OCI-M2 (cell line): Measurements from ENCODE around the gene CRTAC1.

ENCODE experiments used
- DNase-seq: peaks from one replicate; lab custom pipeline; 2025; ENCODE audit not compliant: unreplicated experiment; lab: John Stamatoyannopoulos, UW

Gene CRTAC1

DNA sequence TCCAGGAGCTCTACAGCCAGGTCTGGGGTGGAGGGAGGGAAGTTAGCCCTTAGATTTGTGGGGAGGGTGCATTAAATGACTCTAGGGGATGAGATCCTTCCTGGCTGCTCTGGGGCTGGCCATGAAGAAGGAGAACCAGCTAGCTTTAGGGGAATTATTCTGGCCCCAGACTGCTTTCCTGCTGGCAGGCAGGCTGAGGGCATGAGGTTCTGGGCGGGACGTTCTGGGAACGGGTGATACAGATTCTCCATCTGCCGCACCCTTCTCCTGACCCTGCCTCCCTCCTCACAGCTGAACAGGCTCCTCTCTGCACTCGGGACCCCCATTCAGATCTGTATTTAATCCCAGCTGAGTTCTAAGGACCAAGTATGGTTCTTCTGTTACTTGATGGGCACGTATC lies 156.9 kb downstream of the CRTAC1 start:
- no peak for DNase-seq

DNA sequence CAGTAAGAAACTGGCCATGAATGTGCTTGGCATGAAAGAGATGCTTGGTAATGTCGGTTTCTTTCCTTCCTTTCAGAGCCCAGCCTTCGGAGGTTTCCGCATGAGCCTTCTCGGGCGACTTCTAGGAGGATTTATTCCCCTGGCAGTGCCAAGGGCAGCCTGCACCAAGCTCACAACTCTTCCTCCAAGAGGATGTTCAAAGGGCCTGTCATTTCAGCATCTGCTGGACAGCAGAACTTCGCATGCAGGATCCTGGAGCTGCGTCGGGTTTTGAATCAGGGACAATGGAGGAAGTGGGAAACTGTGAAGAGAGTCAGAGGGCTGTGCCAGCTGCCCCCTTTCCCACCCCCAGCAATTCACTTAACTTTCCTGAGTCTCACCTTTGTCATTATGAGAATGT lies 159.4 kb downstream of the CRTAC1 start:
- DNase-seq = no peak

DNA sequence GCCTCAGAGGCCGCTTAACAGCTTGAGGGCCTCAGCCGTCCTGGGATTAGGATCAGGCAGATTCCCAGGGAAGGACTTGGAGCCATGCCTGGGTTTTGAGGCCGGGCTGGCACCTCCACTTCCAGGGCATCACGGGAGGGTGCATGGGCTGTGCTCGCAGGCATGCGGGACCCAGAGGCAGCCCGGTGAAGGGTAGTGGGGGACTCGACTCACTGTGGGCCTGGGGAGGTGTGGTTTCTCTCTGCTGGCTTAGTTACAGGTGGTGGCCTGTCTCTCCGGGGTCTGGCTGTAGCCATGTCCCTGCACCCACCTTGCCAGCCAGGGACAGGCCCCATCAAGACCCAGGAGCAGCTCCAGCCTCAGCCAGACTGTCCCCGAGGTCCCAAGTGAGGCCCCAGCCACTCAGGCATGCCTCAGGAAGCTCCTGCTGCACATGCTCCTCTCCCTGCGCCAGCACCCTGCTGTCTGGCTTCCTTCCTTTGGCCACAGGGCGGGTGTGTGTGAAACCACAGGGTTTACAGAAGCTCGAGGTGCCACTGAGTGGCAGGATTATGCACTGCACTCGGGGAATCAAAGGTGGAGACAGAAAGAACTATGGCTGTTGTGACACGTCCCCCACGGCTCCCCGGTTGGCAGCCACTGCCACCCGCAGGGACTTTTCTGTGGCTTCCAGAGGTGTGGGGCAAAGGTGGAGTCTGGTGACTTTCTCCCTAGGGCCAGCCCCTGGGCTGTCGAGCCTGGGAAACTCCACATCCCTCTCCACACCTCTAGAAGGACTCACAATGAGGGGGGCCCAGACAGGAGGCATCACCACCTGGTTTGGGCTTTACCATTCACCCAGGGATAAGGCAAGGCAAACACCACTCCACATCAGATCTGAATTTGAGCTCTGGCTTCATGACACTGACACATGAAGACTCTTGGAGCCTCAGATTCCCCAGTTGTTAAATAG lies 161.1 kb downstream of the CRTAC1 start:
- DNase-seq = no peak

DNA sequence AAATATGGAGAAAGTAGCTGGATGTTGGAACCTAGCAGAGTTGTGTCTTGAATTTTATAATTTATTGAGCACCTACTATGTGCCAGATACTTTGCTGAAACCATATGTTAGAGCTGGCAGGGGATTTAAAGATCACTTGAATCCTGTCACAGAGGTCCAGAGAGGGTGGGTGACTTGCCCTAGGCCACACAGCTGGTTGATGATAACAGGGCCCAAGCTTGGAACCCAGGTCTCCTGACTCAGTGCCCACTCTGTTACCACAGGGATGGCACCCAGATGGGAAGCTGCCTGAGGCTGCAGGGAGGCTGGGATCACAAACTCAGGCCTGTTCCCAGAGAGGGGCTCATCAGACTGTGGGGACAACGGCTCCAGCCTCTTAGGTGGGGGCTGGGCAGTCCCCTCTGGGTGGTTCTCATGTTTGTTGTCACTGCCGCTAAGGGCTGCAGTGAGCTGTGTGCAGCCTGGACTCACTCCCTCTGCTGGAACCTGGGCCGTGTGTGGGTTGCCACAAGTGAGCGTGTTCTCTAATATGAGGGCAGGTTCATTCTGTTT lies 162.2 kb downstream of the CRTAC1 start:
- no peak for DNase-seq

DNA sequence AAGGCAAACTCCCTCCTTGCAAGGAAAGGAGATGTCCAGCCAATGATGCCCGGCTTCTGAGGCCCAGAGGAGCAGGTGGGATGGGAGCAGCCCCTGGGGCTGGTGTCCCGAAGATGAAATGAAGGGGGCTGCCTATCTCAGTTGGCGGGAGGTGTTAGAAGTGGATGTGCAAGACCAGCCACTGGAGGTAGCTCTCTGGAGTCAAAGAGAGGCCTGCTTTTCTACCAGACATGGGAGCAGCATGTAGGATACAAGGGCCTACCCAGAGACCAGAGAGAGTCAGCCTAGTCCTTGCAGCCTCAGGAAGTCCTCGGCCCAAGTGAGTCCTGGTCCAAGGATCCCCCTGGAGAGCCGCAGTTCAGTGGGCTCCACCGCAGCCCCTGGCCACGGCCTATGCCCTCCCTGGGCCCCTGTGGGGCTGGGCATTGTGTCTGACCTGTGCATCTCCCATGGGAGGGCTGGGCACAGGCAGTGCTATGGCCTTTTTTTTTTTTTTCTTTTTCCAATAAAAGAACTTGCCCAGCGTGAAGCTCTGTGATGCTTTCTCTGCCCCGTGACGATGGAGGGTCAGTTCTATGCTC lies 163.1 kb downstream of the CRTAC1 start:
- no peak for DNase-seq

DNA sequence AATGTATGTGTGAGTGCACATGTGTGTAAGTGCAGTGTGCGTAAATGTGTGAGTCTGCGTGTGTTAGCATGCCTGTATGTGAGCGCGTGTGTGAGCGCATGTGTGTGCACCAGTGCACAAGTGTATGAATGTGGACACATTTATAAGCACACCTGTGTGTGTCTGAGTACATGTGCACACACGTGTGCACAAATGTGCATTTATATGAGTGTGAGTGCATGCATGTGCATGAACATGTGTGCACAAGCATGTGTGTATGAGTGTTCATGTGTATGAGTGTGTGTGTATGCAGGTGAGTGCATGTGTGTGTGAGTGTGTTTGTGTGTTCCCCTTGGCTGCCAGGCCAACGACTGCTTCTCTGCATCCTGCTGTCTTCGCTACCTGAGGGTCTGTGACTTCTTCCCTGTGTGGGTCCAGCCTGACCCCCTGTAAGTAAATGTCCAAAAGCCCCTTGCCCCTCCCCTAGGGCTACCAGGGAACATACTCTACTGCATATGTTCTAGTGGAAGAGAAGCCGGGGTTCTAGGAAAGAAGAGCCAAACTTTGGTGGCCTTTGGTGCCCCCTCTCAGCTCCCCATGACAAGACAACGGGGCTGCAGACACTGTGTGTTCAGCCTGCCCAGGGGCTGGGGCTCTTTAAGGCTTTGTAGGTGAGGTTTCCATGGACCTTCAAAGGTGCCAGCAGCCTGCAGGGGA lies 163.7 kb downstream of the CRTAC1 start:
- DNase-seq = no peak

DNA sequence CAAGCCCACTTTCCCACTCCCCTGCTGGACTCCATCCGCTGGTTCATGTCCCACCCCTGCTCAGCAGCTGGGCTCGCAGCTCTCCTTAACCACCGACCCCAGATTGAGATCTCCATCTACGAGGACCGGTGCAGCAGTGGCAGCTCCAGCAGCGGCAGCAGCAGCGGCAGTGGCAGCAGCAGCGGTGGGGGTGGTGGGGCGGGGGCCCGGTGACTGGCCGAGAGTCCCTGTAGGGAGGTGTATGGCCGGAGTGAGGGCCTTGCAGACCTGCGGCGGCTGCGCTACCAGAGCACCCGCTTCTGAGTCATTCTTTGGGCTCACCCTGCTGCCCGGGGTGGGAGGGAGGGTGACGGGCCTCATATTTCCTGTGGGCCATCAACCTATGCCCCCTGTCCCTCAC lies 164.9 kb downstream of the CRTAC1 start:
- no peak for DNase-seq

DNA sequence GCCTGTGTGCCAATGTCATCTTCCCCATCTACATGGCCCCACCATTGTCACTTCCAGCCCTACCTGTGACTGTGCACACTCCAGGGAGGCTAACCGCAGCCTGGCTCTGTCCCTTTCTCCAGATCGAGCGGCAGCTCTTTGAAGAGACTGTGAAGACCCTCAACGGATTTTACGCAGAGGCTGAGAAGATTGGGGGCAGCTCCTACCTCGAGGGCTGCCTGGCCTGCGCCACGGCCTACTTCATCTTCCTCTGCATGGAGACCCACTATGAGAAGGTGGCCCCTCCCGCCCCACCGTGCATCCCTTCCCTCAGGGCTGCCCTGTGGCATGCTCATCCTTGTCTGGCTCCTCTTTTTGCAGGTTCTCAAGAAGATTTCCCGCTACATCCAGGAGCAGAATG lies 166.6 kb downstream of the CRTAC1 start:
- DNase-seq = no peak

DNA sequence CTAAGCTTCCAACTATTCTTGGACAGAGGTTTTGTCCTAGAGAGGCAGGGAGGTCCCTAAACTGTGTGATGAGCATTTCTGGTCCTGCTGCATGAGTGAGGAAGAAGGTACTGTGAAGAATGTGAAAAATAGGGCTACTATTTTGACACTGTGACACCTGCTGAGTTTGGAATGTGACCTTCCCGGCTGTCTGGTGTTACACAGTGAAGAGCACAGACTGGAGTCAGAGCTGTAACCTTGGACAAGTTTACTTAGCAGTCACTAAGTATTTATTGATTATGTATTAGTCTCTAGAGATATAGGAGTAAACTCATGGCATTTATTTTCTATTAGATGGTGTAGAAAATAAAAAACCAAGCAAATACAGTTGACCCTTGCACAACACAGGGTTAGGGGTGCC lies 168.5 kb downstream of the CRTAC1 start:
- DNase-seq = no peak

DNA sequence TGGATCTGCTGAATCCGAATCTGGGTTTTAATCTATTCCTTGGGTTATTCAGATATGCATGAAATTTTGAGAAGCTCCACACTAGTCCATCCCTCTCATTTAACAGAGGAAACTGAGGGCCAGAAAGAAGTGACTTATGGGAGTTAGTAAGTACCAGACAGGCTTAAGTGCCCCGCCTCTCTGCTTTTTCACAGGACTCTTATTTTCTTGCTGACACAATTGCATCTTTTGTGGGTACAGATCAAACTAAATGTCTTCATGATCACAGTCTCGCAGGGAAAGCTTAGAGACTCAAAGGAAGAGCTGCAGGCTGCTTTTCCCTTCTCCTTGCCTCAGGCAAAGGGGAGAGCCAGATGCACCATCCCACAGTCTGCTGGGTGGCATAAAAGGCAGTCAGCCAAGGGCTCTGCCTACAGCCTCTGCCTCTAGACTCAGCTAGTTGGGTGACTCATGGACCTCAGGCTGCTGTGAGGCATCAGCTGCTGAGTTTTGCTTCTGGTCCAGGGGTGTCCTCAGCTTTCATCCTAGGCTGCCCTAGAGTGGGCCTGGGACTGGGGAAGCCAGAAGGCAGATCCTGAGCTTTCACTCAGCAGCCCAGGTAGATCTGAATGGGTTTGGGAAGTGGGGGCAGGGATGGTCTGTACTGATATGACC lies 169.2 kb downstream of the CRTAC1 start:
- DNase-seq = no peak

DNA sequence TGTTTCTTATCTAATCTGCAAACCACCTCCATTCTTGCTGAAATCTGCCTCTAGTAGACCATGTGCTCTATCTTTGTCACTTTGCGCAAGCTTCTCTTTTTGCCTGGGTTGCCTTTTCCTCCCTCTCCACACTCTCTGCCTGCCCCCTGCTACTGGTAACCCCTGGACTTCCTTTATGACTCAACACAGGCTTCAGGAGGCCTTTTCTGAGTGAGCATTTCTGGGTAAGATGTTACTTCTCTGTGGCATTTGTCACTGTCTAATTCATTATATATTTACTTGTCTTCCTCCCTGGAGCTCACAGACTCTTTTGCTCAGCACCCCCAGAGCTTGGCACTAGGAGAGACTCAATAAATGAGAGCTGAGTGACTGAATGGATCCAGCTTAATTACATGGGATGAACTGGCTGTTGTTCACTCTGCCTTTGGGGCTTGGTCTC lies 172.4 kb downstream of the CRTAC1 start:
- no peak for DNase-seq

DNA sequence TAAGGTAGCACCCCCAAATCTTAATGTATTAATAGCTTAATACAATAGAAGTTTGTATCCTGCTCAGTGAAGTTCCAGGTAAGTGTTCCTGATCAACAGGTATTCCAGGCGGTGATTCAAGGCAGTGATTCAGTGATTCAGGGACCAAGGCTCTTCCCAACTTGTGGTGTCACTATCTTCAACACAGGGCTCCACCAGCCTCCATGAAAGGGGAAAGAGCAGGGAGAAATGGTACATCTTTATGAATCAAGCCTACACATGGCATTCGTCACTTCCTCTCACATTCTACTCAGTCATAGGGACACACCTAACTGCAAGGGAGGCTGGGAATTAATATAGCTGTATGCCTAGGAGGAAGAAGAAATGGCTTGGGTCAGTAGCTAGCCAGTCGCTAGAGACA lies 175.7 kb downstream of the CRTAC1 start:
- DNase-seq = no peak

DNA sequence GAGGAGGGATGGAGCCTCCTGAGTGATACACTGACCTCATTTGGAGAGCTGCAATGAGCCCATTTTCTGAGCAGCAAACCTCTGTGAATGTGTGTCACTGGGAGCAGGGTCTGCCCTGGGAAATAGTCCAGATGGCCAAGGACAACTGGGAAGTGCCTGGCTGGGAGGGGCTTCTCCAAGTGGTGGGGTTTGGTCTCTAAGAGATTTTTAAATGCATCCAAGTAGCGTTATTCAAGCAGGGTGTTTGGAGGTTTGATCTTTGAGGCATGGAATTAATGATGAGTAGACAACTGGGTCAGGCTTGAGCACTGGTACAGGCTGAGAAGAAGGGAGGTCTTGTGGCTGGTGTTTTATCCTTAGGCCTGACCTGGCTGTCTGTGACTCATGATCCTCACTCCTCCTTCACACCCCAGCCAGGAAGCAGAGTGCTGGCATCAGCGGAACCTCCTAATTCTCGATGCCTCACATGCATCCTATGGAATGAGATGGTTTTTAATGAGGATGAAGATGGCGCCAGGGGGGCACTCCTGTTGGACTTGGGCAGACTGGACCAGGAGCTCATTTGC lies 177.5 kb downstream of the CRTAC1 start:
- no peak for DNase-seq

DNA sequence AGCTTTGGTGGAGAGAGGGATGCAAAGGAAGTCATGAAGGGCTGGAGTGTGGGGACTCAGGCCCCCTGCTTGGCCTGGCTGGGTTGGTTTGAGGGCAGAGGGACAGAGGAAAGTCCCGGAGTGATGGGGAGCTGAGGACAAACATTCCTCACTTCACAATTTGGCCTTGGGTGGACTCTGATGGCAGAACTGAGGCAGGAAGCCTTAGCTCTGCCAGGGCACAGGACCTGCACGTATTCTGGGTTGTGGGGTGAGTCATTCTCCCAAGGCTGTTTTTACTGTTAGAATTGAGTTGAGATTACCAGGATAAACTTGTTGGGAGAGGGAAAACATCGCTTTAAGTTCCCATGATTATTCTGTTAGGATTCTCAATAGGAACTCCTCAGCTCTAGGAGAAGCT lies 178.1 kb downstream of the CRTAC1 start:
- DNase-seq = no peak

DNA sequence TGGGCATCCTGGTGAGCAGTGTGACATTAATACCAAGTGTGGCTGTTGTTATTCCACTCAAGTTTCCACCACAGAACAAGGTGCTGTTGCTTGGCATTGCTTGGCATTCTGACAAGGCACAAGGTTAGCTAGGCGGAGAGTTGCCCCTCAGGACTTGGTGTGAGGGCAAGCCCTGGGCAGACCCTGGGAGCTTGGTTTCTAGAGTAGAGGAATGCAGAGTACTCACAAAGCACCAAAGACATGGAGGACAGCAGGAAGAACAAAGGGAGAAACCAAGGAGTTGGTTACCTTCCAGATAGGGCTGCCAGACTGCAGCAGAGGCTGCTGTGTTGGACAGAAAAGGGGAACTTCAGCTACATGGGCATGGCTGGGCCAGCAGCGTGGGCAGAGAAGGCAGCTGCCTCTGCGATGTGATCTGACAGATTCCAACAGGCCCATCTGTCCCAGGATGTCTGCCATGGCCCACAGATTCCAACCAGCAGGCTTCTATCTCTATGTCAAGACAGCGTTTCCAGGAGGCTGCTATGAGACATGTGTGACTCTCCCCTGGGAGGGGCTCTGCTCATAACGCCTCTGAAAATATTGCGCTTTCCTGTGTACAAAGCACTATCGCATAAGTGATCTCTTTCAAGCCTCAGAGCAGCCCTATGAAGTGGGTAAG lies 178.9 kb downstream of the CRTAC1 start:
- no peak for DNase-seq

DNA sequence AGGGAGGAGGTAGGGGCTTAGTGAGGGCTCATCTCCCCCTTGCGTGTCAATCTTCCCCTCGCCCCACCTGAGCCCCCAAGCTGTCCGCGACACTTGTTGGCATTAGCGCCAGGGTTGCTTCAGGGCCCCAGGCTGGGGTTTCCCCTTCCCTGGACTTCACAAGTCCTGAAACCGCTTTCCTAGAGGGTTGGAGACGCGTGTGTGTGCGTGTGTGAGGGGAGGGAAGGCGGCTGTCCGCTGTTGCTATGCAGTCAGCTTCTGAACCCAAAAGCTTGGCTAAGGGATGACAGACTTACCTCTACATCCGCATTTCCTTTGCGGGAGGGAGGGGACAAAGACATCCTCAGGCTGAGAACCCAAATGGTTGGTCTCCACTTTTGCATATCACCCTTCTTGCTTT lies 180.0 kb downstream of the CRTAC1 start:
- DNase-seq = no peak

DNA sequence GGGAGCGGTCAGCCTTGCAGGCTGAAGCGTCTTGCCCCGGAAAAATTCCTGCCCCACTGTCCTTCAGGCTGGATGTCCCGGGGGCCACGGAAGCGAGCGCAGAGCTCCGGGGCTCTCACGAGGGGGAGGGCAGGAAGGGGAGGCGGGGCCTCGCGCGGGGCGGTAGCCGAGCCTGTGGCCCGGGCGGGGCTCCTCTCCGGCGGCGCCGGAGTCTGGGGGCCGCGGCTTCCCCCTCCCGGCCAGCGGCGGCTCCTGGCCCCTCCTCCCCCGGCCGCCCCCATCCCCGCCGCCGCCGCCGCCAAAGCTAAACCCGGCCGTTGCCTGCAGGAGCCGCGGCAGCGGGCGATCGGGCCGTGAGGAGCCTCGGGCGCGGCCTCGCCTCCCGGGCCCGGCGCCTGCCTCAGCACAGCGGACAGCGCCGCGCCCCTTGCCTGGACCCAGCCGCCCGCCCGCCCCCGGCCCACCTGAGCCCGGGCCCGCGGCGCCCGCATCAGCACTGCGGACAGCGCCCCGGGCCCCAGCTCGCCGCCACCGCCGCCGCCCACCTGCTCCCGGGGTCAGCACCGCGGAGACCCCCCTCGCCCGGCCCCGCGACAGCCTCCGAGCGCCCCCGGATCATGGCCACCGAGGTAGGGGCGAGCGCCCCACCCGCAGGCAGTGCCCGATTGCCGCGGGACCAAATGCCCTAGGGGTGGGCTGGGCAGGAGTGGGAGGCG lies 180.6 kb downstream of the CRTAC1 start, which contains the start of gene GOLGA7B:
Gene GOLGA7B, plus strand, starts transcription at position 157 of the 716 bp plus-strand sequence. Its CDS starts 461 bp downstream, at position 618.
- no peak for DNase-seq

DNA sequence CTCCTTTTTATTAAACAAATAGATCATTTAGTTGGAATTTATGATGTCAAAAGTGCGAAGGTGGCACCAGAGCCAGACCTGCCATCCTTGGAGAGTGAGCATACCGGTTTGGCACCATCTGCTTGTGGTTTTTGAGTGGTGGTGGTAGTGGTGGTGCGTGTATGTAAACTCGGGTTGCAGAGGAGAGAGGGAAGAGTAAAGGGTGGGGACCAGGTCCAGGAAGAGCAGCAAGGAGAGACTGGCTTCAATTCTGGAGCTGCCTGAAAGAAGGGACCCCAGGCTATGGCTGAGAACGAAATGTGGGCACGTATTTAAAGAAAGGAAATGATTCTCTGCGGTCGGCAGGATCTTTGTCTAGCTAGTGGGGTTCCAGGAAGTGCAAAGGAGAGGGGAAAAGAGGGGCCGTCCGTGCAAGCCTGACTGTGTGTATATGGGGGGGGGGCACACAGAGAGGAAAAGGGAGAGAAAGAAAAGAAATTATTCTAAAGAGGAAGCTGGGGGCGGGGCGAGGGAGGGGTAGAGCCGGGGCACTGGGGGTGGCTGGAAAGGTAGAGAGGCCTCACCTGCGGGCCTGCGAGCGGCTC lies 181.2 kb downstream of the CRTAC1 start:
- no peak for DNase-seq

DNA sequence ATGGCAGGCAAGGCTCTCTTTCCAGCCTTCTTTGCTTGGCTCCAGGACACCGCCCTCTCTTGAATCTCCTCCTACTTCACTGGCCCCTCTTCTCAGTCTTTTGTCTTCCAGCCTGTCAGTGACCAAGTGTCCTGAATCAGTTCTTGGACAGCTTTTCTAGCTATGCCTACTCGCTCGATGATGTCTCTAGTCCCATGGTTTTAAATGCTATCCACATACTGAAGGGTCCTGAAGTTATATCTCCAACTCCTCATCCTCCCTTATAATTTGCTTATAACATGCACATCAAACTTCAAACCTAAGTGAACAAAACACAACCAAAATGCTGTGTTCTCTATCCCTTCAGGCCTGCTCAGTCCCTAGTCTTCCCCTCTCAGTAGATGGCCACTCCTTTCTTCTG lies 185.7 kb downstream of the CRTAC1 start:
- DNase-seq = no peak
